GM19455 (cell line): ENCODE results near the gene RHOC.

Source experiments
- ATAC-seq: cut with Tn5 transposase; IDR thresholded peaks from one replicate; pipeline ENCODE4 v1.9.1; 2021; ENCODE audit not compliant: unreplicated experiment

Gene RHOC

DNA sequence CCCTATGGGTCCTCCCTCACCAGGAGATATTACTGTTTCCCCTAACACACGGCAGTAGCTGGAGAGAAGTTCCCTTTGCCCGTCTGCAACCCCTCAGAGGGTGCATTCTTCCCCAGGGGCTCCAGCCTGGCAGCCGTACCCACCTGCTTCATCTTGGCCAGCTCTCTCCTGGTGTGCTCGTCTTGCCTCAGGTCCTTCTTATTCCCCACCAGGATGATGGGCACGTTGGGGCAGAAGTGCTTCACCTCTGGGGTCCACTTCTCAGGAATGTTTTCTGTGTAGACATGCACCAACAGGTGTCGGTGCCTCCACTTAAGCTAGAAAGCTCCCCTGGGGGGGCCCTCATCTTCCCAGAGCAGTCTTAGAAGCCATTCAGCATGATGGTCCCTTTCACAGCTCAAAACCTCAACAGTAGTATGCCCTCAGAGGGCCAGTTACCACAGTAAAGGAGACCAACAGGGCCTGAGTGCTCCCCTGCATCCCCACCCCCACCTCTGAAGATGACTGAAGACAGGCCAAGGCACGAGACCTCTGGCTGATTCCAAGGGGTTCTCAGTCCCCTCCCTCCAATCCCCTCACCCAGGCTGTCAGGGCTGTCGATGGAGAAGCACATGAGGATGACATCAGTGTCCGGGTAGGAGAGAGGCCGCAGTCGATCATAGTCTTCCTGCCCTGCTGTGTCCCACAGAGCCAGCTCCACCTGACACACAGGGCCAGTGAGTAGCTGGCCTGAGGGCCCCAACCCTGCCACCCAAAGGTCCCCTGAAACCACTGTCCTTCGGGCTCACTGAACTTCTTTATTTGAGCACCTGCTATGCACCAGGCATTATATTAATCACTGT is 4.3 kb downstream of the RHOC start:
- no peak for ATAC-seq

- no peak for ATAC-seq
Measured at GRCh38 chr1:112702067-112702395, 4.9 kb downstream of the RHOC start.

- no peak for ATAC-seq
Measured at GRCh38 chr1:112701227-112702066, 5.5 kb downstream of the RHOC start.

DNA sequence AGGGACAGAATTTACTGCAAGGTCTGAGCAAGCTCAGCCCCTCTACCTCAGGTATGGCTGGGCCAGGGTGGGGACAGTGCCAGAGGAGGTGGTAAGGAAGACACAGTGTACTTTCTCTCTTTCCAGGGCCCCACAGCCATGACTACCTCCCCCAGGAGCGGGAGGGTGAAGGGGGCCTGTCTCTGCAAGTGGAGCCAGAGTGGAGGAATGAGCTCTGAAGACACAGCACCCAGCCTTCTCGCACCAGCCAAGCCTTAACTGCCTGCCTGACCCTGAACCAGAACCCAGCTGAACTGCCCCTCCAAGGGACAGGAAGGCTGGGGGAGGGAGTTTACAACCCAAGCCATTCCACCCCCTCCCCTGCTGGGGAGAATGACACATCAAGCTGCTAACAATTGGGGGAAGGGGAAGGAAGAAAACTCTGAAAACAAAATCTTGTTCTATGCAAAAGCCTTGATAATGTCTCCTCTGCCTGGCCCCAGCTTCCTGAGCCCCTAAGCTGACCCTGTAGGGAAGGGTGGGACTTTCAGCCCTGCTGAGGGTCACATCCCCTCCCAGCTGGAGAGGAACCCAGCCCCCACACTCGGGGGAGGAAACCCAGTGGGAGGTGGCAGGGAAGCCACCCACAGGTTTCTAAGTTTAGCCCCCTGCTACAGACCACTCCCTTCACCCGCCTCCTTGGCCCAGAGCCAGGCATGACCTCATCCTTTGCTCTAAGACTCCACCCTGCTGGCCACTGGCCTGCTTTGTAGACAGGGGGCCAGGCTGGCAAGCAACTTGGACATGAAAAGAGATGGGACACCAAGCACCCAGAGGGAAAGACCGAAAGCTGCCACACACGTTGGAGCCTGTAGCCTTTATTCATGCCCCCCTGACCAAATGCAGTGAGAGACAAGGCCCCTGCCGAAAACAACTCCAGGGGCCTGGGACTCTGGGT is 6.4 kb downstream of the RHOC start:
- ATAC-seq = no peak

DNA sequence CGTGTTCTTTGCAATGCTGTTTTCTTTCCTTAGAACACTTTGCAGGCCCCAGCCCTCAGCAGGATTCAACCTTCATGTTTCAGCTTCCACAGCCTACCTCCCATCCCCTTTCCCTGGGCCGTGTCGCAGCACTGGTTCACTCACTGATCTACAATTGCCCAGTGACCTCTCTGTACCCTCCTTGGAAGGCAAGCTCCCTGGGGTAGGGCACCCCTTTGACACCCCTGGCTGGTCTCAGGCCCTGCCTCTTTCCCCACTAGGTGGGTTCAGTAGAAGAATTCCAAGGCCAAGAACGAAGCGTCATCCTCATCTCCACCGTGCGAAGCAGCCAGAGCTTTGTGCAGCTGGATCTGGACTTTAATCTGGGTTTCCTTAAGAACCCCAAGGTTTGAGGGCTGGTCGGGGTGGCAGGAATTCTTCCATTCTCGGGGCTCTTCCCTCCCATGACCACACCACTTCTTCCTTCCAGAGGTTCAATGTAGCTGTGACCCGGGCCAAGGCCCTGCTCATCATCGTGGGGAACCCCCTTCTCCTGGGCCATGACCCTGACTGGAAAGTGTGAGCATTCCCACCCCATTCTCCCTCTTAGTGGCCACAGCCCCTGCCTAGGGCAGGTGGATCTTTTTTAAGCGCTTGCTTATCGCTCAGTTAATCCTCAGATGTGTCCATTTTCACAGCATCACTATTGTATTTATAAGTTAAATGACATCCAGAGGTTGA is 7.3 kb downstream of the RHOC start:
- ATAC-seq = no peak

GRCh38 chr1:112698366-112699310 is 8.3 kb downstream of the RHOC start:
- ATAC-seq = no peak

- no peak for ATAC-seq
Measured at GRCh38 chr1:112697781-112698201, 9.1 kb downstream of the RHOC start.

GRCh38 chr1:112696578-112697314 is 10.2 kb downstream of the RHOC start:
- ATAC-seq = no peak

DNA sequence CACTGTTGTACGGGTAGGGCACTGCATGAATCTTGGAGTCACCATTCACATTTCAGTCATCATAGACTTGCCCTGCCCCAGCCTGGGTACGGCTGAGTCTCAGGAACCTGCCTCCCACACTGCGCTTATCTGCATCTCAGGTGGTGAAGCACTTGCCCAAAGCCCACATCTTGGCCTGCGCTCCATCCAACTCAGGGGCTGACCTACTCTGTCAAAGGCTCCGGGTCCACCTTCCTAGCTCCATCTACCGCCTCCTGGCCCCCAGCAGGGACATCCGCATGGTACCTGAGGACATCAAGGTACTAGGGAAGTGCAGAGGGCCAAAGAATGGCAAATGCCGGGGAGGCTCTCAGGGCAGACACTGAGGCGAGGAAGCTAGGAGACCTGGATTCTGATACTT is 11.7 kb downstream of the RHOC start:
- no peak for ATAC-seq

GRCh38 chr1:112694363-112694929 is 12.5 kb downstream of the RHOC start:
- ATAC-seq = no peak

DNA sequence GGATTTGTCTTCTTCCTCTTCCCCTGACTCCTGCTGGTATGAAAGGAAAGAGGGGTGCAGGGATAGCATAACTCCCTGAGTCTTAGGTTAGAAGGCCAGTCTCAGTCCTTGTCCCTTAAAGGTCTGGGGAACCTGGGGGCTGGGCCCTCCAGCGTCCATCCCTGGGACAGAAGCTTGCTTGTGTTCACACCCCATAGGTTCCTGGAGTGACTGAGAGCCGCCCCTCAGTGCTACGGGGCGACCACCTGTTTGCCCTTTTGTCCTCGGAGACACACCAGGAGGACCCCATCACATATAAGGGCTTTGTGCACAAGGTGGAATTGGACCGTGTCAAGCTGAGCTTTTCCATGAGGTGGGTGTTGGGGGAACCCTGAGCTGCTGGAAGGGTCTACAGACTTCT is 13.1 kb downstream of the RHOC start:
- ATAC-seq = no peak

- ATAC-seq = no peak
Measured at GRCh38 chr1:112692681-112693080, 14.2 kb downstream of the RHOC start.

- no peak for ATAC-seq
Measured at GRCh38 chr1:112689842-112690237, 17.1 kb downstream of the RHOC start.

DNA sequence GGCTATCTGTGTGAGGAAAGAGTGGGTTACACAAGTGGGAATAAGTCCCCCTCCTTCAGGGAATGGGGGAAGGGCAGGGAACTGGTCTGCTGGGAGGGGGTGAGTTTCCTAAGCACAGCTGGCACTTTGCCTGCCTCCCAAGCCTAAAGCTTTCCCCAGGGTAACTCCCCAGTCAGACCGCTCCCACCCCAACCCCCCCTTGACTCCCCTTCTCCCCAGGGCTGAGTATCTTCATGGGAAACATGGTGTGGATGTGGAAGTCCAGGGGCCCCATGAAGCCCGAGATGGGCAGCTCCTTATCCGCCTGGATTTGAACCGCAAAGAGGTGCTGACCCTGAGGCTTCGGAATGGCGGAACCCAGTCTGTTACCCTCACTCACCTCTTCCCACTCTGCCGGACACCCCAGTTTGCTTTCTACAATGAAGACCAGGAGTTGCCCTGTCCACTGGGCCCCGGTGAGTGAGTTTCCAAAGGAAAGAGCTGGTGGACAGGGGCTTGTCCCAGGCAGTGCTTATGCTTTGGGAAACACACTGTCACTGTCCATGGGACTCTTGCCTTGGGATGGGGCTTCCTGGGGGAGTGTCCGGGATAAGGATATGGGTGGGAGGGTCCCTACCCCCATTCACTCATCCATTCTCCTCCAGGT is 17.6 kb downstream of the RHOC start:
- ATAC-seq = no peak

- ATAC-seq = no peak
Measured at GRCh38 chr1:112688781-112689193, 18.1 kb downstream of the RHOC start.

- no peak for ATAC-seq
Measured at GRCh38 chr1:112687785-112688496, 19.0 kb downstream of the RHOC start.

GRCh38 chr1:112687361-112687760 is 19.6 kb downstream of the RHOC start:
- no peak for ATAC-seq
